GM10248 (cell line): ENCODE results near the gene ATAD5.

Experiments used
- CTCF ChIA-PET: fragments of 300-600 bp; sonication (Branson Sonifier 250); formaldehyde crosslinking; extraction: SDS; loops from one replicate; lab custom pipeline; 2021; ENCODE audit warnings: antibody characterized with exemption; lab: Yijun Ruan, JAX
- POLR2A ChIA-PET: fragments of 350-650 bp; sonication (Branson Sonifier 250); formaldehyde crosslinking; extraction: SDS; loops from one replicate; lab custom pipeline; 2020; ENCODE audit warnings: antibody characterized with exemption; lab: Yijun Ruan, JAX
- DNase-seq: peaks from one replicate; pipeline ENCODE4 v3.0.0; 2012; ENCODE audit errors: extremely low spot score
- TF ChIP-seq, protein P1 (sequence below): IDR thresholded peaks from 2 replicates; pipeline ENCODE4 v1.5.1; 2012; ENCODE audit warnings: mild to moderate bottlenecking, low read depth; ENCODE audit errors: extremely low read depth, missing control alignments, control extremely low read depth

ATAD5 gene

GRCh38 chr17:30832438-30833124 lies 815 bp downstream of the ATAD5 start:
- TF ChIP-seq, protein P1, sequence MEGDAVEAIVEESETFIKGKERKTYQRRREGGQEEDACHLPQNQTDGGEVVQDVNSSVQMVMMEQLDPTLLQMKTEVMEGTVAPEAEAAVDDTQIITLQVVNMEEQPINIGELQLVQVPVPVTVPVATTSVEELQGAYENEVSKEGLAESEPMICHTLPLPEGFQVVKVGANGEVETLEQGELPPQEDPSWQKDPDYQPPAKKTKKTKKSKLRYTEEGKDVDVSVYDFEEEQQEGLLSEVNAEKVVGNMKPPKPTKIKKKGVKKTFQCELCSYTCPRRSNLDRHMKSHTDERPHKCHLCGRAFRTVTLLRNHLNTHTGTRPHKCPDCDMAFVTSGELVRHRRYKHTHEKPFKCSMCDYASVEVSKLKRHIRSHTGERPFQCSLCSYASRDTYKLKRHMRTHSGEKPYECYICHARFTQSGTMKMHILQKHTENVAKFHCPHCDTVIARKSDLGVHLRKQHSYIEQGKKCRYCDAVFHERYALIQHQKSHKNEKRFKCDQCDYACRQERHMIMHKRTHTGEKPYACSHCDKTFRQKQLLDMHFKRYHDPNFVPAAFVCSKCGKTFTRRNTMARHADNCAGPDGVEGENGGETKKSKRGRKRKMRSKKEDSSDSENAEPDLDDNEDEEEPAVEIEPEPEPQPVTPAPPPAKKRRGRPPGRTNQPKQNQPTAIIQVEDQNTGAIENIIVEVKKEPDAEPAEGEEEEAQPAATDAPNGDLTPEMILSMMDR, result no peak
- DNase-seq, result no peak
- POLR2A ChIA-PET, result no interaction called here
- CTCF ChIA-PET, result interaction anchor here (0.9 to 1.2 kb wide), 3 partner anchors 8 to 12 kb away, joined by 3 read pairs; partner anchors contain the start of gene CRLF3

DNA sequence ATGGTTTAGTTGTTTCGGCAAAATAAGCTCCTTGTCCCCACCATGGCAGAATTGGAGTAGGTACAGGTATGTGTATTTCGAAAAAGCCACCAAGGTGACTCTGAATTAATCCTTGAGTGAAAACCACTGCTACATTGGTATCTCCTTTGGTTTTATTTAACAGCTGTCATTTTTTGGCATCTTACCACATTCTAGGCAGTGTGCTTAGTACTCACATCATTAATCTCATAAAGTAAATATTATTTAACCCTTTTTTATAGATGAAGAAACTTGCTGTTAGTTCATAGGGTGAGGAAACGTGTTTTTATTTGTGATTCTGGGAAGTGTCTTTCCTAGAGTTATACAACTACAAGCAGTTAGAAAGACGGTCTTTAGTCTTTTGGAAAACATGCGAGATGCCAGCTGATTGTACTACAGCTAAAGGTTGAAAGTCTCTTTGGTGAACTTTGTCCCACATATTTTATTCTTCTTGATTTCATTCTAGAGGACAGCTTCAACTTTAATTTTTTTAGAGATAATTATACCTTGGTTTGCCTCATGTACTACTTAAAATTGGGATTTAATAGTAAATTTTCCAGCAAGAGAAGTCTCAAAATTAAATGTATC lies 6.5 kb downstream of the ATAD5 start:
- TF ChIP-seq, protein P1, result no peak
- DNase-seq, result no peak
- POLR2A ChIA-PET, result no interaction called here
- CTCF ChIA-PET, result interaction anchor here (1.8 to 7.8 kb wide), 2 partner anchors 13 to 48 kb away, joined by 5 to 55 read pairs; partner anchors contain the start of gene CRLF3

- DNase-seq, result no peak
- ChIA-PET POLR2A (no interaction called here), CTCF (interaction anchor here (0.6 to 7.8 kb wide), 3 partner anchors 14 to 87 kb away, joined by 3 to 55 read pairs (median 5); partner anchors contain the start of gene CRLF3)
- TF ChIP-seq, protein P1, result no peak
These were observed 9.0 kb downstream of the ATAD5 start for GRCh38 chr17:30840771-30841170.

GRCh38 chr17:30848021-30848420 lies 16.3 kb downstream of the ATAD5 start:
- TF ChIP-seq, protein P1, result no peak
- DNase-seq, result no peak
- ChIA-PET CTCF (no interaction called here), POLR2A (interaction anchor here (0.7 kb wide), 2 partner anchors 154 to 327 kb away, joined by 5 to 6 read pairs; no protein-coding TSS in a partner anchor)

- no peak for DNase-seq
- ChIA-PET POLR2A (no interaction called here), CTCF (interaction anchor here (1.0 to 1.7 kb wide), 2 partner anchors 23 to 29 kb away, joined by 3 to 5 read pairs; no protein-coding TSS in a partner anchor)
- TF ChIP-seq, protein P1, result no peak
These were observed 22.4 kb downstream of the ATAD5 start for GRCh38 chr17:30854146-30854545.

- ChIA-PET CTCF (interaction anchor here (0.8 to 1.3 kb wide), 4 partner anchors 9 to 34 kb away, joined by 3 to 5 read pairs (median 4); partner anchors contain the start of gene CRLF3), POLR2A (no interaction called here)
- no peak for DNase-seq
- TF ChIP-seq, protein P1, result no peak
These were observed 26.9 kb downstream of the ATAD5 start for GRCh38 chr17:30858556-30859250.
